AG09309 (cell line): Measurements from ENCODE around the gene FXYD7.

Experiments
- DNase-seq: peaks from one replicate; pipeline ENCODE4 v3.0.0-alpha.2; 2010; ENCODE audit warnings: low read depth
- H3K4me3 ChIP-seq: 2 replicates; pipeline ENCODE4 v1.5.1; 2011; ENCODE audit warnings: mild to moderate bottlenecking, low read depth, low read length, moderate library complexity; ENCODE audit not compliant: control insufficient read depth
- TF ChIP-seq, protein P1 (sequence below): IDR thresholded peaks from 2 replicates; pipeline ENCODE4 v1.5.1; 2011; ENCODE audit warnings: mild to moderate bottlenecking, low read depth, low read length, inconsistent platforms; ENCODE audit not compliant: insufficient read depth, control insufficient read depth; ENCODE audit errors: missing control alignments

Gene FXYD7

DNA sequence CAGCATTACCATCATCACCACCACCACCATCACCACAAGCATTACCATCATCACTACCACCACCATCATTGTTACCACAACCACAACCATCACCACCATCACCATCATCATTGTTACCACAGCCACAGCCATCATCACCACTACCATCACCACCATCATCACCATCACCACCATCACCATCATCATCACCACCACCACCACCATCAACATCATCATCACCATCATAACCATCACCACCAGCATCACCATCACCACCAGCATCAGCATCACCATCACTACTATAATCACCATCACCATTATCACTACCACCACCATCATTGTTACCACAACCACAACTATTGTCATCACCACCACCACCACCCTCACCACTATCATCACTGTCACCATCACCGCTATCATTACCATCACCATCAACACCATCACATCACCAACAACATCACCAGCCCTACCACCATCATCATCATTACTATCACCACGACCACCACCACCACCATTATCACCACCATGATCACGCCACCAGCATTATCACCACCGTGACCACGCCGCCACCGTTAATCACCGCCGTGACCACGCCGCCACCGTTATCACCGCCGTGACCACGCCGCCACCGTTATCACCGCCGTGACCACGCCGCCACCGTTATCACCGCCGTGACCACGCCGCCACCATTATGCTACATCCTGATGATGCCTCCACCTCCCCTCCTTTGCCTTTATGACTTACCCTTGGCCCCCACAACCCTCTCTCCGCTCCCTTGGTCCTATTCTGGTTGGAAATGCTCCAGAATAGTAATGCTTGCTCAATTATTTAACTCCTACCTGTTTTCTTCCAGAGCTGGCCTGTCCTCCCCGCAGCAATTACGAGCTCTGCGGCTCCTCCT is 37.4 kb upstream of the FXYD7 start:
- H3K4me3 ChIP-seq = no peak overlapping the region
- no peak for DNase-seq
- TF ChIP-seq, protein P1, sequence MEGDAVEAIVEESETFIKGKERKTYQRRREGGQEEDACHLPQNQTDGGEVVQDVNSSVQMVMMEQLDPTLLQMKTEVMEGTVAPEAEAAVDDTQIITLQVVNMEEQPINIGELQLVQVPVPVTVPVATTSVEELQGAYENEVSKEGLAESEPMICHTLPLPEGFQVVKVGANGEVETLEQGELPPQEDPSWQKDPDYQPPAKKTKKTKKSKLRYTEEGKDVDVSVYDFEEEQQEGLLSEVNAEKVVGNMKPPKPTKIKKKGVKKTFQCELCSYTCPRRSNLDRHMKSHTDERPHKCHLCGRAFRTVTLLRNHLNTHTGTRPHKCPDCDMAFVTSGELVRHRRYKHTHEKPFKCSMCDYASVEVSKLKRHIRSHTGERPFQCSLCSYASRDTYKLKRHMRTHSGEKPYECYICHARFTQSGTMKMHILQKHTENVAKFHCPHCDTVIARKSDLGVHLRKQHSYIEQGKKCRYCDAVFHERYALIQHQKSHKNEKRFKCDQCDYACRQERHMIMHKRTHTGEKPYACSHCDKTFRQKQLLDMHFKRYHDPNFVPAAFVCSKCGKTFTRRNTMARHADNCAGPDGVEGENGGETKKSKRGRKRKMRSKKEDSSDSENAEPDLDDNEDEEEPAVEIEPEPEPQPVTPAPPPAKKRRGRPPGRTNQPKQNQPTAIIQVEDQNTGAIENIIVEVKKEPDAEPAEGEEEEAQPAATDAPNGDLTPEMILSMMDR = no peak

DNA sequence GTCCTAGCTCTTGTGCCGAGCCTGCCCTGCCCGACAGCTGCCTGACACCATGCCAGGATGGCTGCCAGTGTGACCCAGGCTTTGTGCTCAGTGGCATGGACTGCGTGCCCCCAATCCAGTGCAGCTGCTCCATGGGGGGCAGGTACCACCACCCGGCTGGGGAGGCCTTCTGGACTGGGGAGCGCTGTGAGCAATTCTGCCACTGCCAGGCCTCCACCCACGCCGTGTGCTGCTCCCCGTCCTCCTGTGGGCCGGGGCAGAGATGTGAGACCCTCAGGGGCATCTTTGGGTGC is 36.8 kb upstream of the FXYD7 start:
- DNase-seq = no peak
- no peak overlapping the region for H3K4me3 ChIP-seq
- TF ChIP-seq, protein P1 = no peak

- TF ChIP-seq, protein P1 = no peak
- DNase-seq = no peak
- H3K4me3 ChIP-seq = no peak overlapping the region
These were observed 36.0 kb upstream of the FXYD7 start for GRCh38 chr19:35106898-35107541.

GRCh38 chr19:35107545-35107944 is 35.5 kb upstream of the FXYD7 start:
- no peak for DNase-seq
- H3K4me3 ChIP-seq = no peak overlapping the region
- TF ChIP-seq, protein P1 = no peak

DNA sequence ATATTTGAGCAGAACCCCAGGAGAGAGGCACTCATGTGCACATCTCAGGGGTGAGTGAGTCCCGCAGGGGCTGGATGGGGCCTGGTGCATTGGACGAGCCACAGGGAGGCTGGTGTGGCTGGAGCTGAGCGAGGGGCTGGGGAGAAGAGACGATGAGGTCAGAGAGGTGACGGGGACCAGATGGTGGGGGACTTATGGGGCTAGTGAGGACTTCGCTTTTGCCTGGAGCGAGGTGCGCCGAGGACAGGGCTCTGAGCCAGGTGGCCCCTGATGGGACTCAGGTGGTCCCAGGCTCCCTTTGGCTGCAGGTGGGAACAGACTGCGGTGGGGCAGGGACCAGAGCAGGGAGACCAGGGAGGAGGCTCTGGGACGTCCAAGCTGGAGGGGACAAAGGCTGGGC is 34.3 kb upstream of the FXYD7 start:
- TF ChIP-seq, protein P1 = no peak
- no peak overlapping the region for H3K4me3 ChIP-seq
- no peak for DNase-seq

DNA sequence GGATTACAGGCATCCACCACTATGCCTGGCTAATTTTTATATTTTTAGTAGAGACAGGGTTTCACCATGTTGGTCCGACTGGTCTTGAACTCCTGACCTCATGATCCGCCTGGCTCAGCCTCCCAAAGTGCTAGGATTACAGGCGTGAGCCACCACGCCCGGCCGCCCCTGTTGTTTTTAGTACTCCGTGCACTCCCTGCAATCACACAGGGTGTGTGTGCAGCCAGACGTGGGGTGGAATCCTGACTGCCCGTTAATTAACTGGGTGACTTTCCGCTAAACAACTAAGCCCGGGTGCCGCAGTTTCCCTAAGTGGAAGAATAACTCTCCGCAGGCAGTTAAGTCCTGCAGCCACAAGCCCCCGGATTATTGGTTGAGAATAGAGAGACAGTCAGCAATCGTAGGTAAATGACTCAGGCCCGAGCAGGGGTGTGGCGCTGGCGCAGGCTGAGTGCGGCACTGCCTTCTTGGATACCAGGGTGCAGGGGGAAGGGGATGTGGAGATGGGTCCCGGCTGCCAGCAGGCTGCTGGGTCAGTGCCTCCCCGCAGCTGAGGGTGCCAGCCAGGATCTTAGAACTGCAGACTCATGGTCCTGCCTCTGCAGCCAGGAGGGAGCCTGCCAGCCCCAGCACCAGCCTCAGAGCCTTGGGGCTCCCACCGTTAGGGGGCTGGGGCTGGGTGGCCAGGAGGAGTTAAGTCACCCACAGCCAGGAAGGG is 33.5 kb upstream of the FXYD7 start:
- no peak overlapping the region for H3K4me3 ChIP-seq
- DNase-seq = no peak

More for the DNA sequence above, 33.5 kb upstream of the FXYD7 start:
- TF ChIP-seq, protein P1 = no peak
